GM23338 (cell line): Measurements from ENCODE around the gene RIPK4. TPM values are rescaled to one million over a fixed set of nuclear protein-coding genes. Genes with fewer than 3 reads are reported as not detected.

ENCODE experiments used
- ATAC-seq: fragments of 200-7000 bp; cut with Tn5 transposase; 3 replicates; pipeline ENCODE4 v1.9.1; 2020
- DNase-seq: peaks from one replicate; pipeline ENCODE4 v3.0.0-alpha.2; 2015; ENCODE audit warnings: low spot score
- H2AFZ ChIP-seq: fragments of 200-600 bp; sonication (generic); 2 replicates; pipeline ENCODE4 v1.8.0; 2016; ENCODE audit warnings: antibody characterized with exemption, mild to moderate bottlenecking, moderate library complexity
- H3F3A ChIP-seq: fragments of 200-600 bp; sonication (generic); replicated peaks from 2 replicates; pipeline ENCODE4 v1.8.0; 2017; ENCODE audit warnings: antibody characterized with exemption, mixed run types, low read depth
- H3K27ac ChIP-seq: fragments of 200-600 bp; sonication (generic); 2 replicates; pipeline ENCODE4 v1.6.1; 2016; ENCODE audit warnings: low read depth
- H3K27me3 ChIP-seq: fragments of 200-600 bp; sonication (generic); 2 replicates; pipeline ENCODE4 v1.8.0; 2016; ENCODE audit warnings: mild to moderate bottlenecking, mixed run types, moderate library complexity; ENCODE audit not compliant: insufficient read depth
- H3K36me3 ChIP-seq: fragments of 200-600 bp; sonication (generic); 2 replicates; pipeline ENCODE4 v1.8.0; 2016; ENCODE audit warnings: mild to moderate bottlenecking; ENCODE audit not compliant: insufficient read depth
- H3K4me1 ChIP-seq: fragments of 200-600 bp; sonication (generic); 2 replicates; pipeline ENCODE4 v1.8.0; 2016; ENCODE audit warnings: mild to moderate bottlenecking, moderate library complexity; ENCODE audit not compliant: insufficient read depth
- H3K4me2 ChIP-seq: fragments of 200-600 bp; sonication (generic); 2 replicates; pipeline ENCODE4 v1.7.1; 2017; ENCODE audit warnings: mixed run types
- H3K4me3 ChIP-seq: fragments of 200-600 bp; sonication (generic); 2 replicates; pipeline ENCODE4 v1.6.1; 2016; ENCODE audit warnings: mixed run types
- H3K79me2 ChIP-seq: fragments of 200-600 bp; sonication (generic); replicated peaks from 2 replicates; pipeline ENCODE4 v1.8.0; 2017; ENCODE audit warnings: mild to moderate bottlenecking; ENCODE audit not compliant: insufficient read depth
- H3K9me2 ChIP-seq: fragments of 200-600 bp; sonication (generic); 2 replicates; pipeline ENCODE4 v1.8.0; 2017; ENCODE audit not compliant: insufficient read depth
- H4K20me1 ChIP-seq: fragments of 200-600 bp; sonication (generic); replicated peaks from 2 replicates; pipeline ENCODE4 v1.8.0; 2017; ENCODE audit warnings: mild to moderate bottlenecking; ENCODE audit not compliant: insufficient read depth
- H3K27ac Mint-ChIP-seq: 2 replicates; pipeline ENCODE4 v1.8.0; 2020; ENCODE audit warnings: inconsistent platforms, mild to moderate bottlenecking, moderate library complexity, mixed read lengths
- H3K27me3 Mint-ChIP-seq: 3 replicates; pipeline ENCODE4 v1.8.0; 2022; ENCODE audit warnings: low read depth, mild to moderate bottlenecking, moderate library complexity, mixed read lengths, inconsistent platforms; ENCODE audit not compliant: insufficient read depth, poor library complexity
- H3K36me3 Mint-ChIP-seq: 3 replicates; pipeline ENCODE4 v1.8.0; 2021; ENCODE audit warnings: low read depth, mild to moderate bottlenecking, inconsistent platforms, moderate library complexity, mixed read lengths
- H3K4me1 Mint-ChIP-seq: 3 replicates; pipeline ENCODE4 v1.8.0; 2020; ENCODE audit warnings: mild to moderate bottlenecking, inconsistent platforms, mixed read lengths
- H3K4me3 Mint-ChIP-seq: 3 replicates; pipeline ENCODE4 v1.8.0; 2021; ENCODE audit warnings: moderate library complexity, mild to moderate bottlenecking, inconsistent platforms, mixed read lengths
- H3K9me3 Mint-ChIP-seq: 3 replicates; pipeline ENCODE4 v1.8.0; 2020; ENCODE audit warnings: moderate library complexity, mild to moderate bottlenecking, inconsistent platforms, mixed read lengths
- CREB1 ChIP-seq: fragments of 250-450 bp; sonication (Bioruptor Pico); IDR thresholded peaks from 2 replicates; pipeline ENCODE4 v1.5.0; 2020; ENCODE audit warnings: low read depth, mild to moderate bottlenecking, moderate library complexity
- EZH2 ChIP-seq: fragments of 200-600 bp; sonication (generic); IDR thresholded peaks from one replicate; pipeline ENCODE4 v1.8.0; 2017; ENCODE audit warnings: antibody characterized with exemption, mild to moderate bottlenecking, low read depth; ENCODE audit not compliant: unreplicated experiment
- EZH2phosphoT487 ChIP-seq: fragments of 200-600 bp; sonication (generic); IDR thresholded peaks from one replicate; pipeline ENCODE4 v1.8.1; 2018; ENCODE audit warnings: antibody characterized with exemption; ENCODE audit not compliant: unreplicated experiment
- JUNB ChIP-seq: IDR thresholded peaks from one replicate; pipeline ENCODE4 v1.6.1; 2016; ENCODE audit warnings: antibody characterized with exemption; ENCODE audit not compliant: unreplicated experiment
- NANOG ChIP-seq: IDR thresholded peaks from 2 replicates; pipeline ENCODE4 v1.6.1; 2016; ENCODE audit warnings: antibody characterized with exemption, borderline replicate concordance
- POLR2AphosphoS5 ChIP-seq: IDR thresholded peaks from 2 replicates; pipeline ENCODE4 v1.6.1; 2016; ENCODE audit warnings: antibody characterized with exemption, low read depth
- STAT1 ChIP-seq: IDR thresholded peaks from one replicate; pipeline ENCODE4 v1.6.1; 2016; ENCODE audit warnings: antibody characterized with exemption; ENCODE audit not compliant: unreplicated experiment
- ZNF114 ChIP-seq: fragments of 250-450 bp; sonication (Bioruptor Pico); IDR thresholded peaks from 2 replicates; pipeline ENCODE4 v1.5.0; 2020; ENCODE audit warnings: mild to moderate bottlenecking, moderate library complexity
- ZNF331 ChIP-seq: fragments of 250-450 bp; sonication (Bioruptor Pico); IDR thresholded peaks from 2 replicates; pipeline ENCODE4 v1.5.0; 2020; ENCODE audit warnings: low read depth, mild to moderate bottlenecking, moderate library complexity
- polyA plus RNA-seq: library from polyadenylated mRNA; unstranded; fragments of >200 nt; fragmentation: Nextera tagmentation; extraction: Ambion mirVana; gene quantifications from 2 replicates; pipeline ENCODE4 v1.2.1, GENCODE V29; 2016
- total RNA-seq: library from RNA; depleted of rRNA; stranded (reverse); fragments of >200 nt; shearing (Covaris generic); gene quantifications from 2 replicates; pipeline ENCODE4 v1.2.3, GENCODE V29; 2014
- TF ChIP-seq, protein P1 (sequence below): IDR thresholded peaks from 2 replicates; pipeline ENCODE4 v1.6.1; 2016; ENCODE audit warnings: antibody characterized with exemption
- TF ChIP-seq, protein P2 (sequence below): fragments of 250-450 bp; sonication (Bioruptor Pico); IDR thresholded peaks from 2 replicates; pipeline ENCODE4 v1.5.0; 2020; ENCODE audit warnings: mild to moderate bottlenecking, moderate library complexity
- TF ChIP-seq, protein P3 (sequence below), 2 experiments: fragments of 200-600 bp in 1 of 2; sonication (generic) in 1 of 2; conservative IDR thresholded peaks; 2 replicates each; pipeline versions ENCODE4 v1.5.1 to v1.6.1; 2016 to 2017; ENCODE audit warnings: antibody characterized with exemption in 2 of 2, low read depth in 2 of 2, mild to moderate bottlenecking in 2 of 2, moderate library complexity in 1 of 2

The RIPK4 gene
- total and polyA plus RNA-seq, 2 experiments from 2014 or later: 2.5 to 9.9 TPM

DNA sequence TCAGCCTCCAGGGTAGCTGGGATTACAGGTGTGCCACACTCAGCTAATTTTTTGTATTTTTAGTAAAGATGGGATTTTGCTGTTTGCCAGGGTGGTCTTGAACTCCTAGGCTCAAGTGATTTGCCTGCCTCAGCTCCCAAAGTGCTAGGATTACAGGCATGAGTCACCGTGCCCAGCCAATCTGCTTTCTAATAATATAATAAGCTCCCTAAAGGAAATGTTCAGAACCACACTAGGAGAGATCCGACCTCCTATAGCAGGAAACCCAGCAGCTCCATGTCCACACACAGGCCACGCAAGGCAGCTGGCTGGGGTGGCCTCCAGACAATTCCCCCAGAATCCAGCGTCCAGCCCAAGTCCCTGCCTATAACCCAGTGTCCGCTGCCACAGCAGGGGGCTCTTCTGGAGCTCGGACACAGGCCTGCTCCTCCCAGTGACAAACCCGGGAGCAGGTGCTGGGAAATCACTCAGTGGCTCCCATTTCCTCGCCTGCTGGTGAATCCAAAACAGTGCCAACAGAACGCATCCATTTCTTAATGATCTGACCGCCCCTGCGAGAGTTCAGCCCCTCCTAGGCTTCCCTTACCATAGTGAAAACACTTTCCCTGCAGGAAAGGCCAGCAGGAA lies 7.5 kb downstream of the RIPK4 start (continued):
- TF ChIP-seq NANOG (no peak), POLR2AphosphoS5 (no peak), EZH2phosphoT487 (no peak), JUNB (no peak), CREB1 (CRISPR knock-in tag) (no peak), ZNF331 (CRISPR knock-in tag) (no peak)
- TF ChIP-seq, protein P1, sequence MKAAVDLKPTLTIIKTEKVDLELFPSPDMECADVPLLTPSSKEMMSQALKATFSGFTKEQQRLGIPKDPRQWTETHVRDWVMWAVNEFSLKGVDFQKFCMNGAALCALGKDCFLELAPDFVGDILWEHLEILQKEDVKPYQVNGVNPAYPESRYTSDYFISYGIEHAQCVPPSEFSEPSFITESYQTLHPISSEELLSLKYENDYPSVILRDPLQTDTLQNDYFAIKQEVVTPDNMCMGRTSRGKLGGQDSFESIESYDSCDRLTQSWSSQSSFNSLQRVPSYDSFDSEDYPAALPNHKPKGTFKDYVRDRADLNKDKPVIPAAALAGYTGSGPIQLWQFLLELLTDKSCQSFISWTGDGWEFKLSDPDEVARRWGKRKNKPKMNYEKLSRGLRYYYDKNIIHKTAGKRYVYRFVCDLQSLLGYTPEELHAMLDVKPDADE: no peak

DNA sequence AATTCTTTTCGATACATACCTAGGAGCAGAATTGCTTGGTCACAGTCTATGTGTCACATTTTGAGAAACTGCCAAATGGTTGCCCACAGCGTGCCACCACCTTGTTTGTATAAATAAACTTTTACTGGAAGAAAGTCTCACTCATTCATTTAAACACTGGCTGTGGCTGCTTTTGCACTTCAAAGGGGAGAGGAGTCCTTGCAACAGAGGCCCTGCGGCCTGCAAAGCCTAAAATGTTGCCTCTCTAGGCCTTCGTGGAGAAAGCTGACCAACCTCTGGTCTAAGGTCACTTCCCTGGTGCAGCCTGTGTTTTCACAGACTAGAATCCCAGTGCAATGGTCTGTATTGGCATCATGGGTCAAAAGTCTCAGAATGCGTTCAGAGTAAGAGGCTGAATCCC lies 8.3 kb downstream of the RIPK4 start:
- Histone ChIP-seq H3K27me3 (peaks cover 35% of the 10 kb centered on the region), H3K4me1 (peaks cover 53% of the 10 kb centered on the region), H4K20me1 (peaks cover 11% of the 10 kb centered on the region), H3F3A (0 out of 2 replicates have a peak, but pooled peaks cover 5% of the 10 kb centered on the region), H3K9me2 (no peaks in the 10 kb centered on the region), H3K79me2 (peaks cover 45% of the 10 kb centered on the region), H3K4me2 (no peak overlapping the region), H3K36me3 (no peaks in the 10 kb centered on the region), H3K27ac (no peak overlapping the region), H3K4me3 (no peak overlapping the region), H2AFZ (no peak overlapping the region)
- H3K27me3 Mint-ChIP-seq: peaks cover 51% of the 10 kb centered on the region
- H3K27ac Mint-ChIP-seq: no peak overlapping the region
- peaks cover 18% of the 10 kb centered on the region for H3K36me3 Mint-ChIP-seq
- ATAC-seq (no peak), DNase-seq (no peak)
- no peaks in the 10 kb centered on the region; the same call in 2 of the 3 replicates for H3K9me3 Mint-ChIP-seq
- H3K4me3 Mint-ChIP-seq: no peak overlapping the region
- peaks cover 59% of the 10 kb centered on the region for H3K4me1 Mint-ChIP-seq
- TF ChIP-seq, protein P2, sequence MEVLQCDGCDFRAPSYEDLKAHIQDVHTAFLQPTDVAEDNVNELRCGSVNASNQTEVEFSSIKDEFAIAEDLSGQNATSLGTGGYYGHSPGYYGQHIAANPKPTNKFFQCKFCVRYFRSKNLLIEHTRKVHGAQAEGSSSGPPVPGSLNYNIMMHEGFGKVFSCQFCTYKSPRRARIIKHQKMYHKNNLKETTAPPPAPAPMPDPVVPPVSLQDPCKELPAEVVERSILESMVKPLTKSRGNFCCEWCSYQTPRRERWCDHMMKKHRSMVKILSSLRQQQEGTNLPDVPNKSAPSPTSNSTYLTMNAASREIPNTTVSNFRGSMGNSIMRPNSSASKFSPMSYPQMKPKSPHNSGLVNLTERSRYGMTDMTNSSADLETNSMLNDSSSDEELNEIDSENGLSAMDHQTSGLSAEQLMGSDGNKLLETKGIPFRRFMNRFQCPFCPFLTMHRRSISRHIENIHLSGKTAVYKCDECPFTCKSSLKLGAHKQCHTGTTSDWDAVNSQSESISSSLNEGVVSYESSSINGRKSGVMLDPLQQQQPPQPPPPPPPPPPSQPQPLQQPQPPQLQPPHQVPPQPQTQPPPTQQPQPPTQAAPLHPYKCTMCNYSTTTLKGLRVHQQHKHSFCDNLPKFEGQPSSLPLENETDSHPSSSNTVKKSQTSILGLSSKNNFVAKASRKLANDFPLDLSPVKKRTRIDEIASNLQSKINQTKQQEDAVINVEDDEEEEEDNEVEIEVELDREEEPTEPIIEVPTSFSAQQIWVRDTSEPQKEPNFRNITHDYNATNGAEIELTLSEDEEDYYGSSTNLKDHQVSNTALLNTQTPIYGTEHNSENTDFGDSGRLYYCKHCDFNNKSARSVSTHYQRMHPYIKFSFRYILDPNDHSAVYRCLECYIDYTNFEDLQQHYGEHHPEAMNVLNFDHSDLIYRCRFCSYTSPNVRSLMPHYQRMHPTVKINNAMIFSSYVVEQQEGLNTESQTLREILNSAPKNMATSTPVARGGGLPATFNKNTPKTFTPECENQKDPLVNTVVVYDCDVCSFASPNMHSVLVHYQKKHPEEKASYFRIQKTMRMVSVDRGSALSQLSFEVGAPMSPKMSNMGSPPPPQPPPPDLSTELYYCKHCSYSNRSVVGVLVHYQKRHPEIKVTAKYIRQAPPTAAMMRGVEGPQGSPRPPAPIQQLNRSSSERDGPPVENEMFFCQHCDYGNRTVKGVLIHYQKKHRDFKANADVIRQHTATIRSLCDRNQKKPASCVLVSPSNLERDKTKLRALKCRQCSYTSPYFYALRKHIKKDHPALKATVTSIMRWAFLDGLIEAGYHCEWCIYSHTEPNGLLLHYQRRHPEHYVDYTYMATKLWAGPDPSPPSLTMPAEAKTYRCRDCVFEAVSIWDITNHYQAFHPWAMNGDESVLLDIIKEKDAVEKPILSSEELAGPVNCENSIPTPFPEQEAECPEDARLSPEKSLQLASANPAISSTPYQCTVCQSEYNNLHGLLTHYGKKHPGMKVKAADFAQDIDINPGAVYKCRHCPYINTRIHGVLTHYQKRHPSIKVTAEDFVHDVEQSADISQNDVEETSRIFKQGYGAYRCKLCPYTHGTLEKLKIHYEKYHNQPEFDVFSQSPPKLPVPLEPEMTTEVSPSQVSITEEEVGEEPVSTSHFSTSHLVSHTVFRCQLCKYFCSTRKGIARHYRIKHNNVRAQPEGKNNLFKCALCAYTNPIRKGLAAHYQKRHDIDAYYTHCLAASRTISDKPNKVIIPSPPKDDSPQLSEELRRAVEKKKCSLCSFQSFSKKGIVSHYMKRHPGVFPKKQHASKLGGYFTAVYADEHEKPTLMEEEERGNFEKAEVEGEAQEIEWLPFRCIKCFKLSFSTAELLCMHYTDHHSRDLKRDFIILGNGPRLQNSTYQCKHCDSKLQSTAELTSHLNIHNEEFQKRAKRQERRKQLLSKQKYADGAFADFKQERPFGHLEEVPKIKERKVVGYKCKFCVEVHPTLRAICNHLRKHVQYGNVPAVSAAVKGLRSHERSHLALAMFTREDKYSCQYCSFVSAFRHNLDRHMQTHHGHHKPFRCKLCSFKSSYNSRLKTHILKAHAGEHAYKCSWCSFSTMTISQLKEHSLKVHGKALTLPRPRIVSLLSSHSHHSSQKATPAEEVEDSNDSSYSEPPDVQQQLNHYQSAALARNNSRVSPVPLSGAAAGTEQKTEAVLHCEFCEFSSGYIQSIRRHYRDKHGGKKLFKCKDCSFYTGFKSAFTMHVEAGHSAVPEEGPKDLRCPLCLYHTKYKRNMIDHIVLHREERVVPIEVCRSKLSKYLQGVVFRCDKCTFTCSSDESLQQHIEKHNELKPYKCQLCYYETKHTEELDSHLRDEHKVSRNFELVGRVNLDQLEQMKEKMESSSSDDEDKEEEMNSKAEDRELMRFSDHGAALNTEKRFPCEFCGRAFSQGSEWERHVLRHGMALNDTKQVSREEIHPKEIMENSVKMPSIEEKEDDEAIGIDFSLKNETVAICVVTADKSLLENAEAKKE: no peak
- no peak for TF ChIP-seq POLR2AphosphoS5
- no peak for TF ChIP-seq STAT1
- TF ChIP-seq EZH2: no peak
- TF ChIP-seq EZH2phosphoT487: no peak
- TF ChIP-seq ZNF114 (CRISPR knock-in tag): no peak
- TF ChIP-seq, protein P3, sequence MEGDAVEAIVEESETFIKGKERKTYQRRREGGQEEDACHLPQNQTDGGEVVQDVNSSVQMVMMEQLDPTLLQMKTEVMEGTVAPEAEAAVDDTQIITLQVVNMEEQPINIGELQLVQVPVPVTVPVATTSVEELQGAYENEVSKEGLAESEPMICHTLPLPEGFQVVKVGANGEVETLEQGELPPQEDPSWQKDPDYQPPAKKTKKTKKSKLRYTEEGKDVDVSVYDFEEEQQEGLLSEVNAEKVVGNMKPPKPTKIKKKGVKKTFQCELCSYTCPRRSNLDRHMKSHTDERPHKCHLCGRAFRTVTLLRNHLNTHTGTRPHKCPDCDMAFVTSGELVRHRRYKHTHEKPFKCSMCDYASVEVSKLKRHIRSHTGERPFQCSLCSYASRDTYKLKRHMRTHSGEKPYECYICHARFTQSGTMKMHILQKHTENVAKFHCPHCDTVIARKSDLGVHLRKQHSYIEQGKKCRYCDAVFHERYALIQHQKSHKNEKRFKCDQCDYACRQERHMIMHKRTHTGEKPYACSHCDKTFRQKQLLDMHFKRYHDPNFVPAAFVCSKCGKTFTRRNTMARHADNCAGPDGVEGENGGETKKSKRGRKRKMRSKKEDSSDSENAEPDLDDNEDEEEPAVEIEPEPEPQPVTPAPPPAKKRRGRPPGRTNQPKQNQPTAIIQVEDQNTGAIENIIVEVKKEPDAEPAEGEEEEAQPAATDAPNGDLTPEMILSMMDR (conservative IDR thresholded peaks at IDR 0.05; ENCODE audit: low read depth in 2 of 2): no peak
- no peak for TF ChIP-seq NANOG
- TF ChIP-seq JUNB: no peak
- TF ChIP-seq ZNF331 (CRISPR knock-in tag): no peak
- TF ChIP-seq, protein P1: no peak
- TF ChIP-seq CREB1 (CRISPR knock-in tag): no peak
